ENCODE results near the gene PLPP3. TPM values are rescaled to one million over a fixed set of nuclear protein-coding genes. Genes with fewer than 3 reads are reported as not detected.

The PLPP3 gene
- polyA plus RNA-seq, 1 of the 3 experiments (the other 2 are of a cell fraction): 32.2 TPM

GRCh38 chr1:56510642-56511021 is 68.7 kb downstream of the PLPP3 start:
- Histone ChIP-seq H3F3A (replicated peaks; ENCODE audit: insufficient read depth) (no peaks in the 10 kb centered on the region), H3K36me3 (replicated peaks in 1 of 2; ENCODE audit: control insufficient read depth in 1 of 2, insufficient read depth in 2 of 2, low read length in 1 of 2) (peaks cover 16 to 90% of the 10 kb centered on the region in 2 experiments), H2AFZ (ENCODE audit: low read depth) (no peak overlapping the region), H3K9me3 (no peaks in the 10 kb centered on the region), H3K27ac (ENCODE audit: low read depth in 2 of 2, low read length in 1 of 2) (peak overlapping the region in 1 of 2 experiments; percentile 43; a peak in 2 of 4 replicates), H3K9ac (no peak overlapping the region), H3K4me1 (ENCODE audit: control insufficient read depth in 1 of 2, insufficient read depth in 2 of 2, low read depth in 1 of 2, low read length in 1 of 2) (peaks cover 0 to 59% of the 10 kb centered on the region in 2 experiments; a peak in 1 of 4 replicates), H3K79me2 (ENCODE audit: insufficient read depth) (no peaks in the 10 kb centered on the region), H3K4me3 (ENCODE audit: low read depth in 2 of 2, low read length in 1 of 2) (no peak overlapping the region), H3K27me3 (ENCODE audit: insufficient read depth) (no peaks in the 10 kb centered on the region), H4K20me1 (ENCODE audit: insufficient read depth) (no peaks in the 10 kb centered on the region), H3K9me2 (no peaks in the 10 kb centered on the region), H3K4me2 (no peak overlapping the region)
- ChIA-PET CTCF (no interaction called here), POLR2A (interaction anchor here (0.6 kb wide), 1 partner anchor 20 kb away, joined by 3 read pairs; no protein-coding TSS in a partner anchor)
- 64% methylated on average over 1 of the region's 1 CpG for WGBS (ENCODE audit: low lambda C conversion rate)
- TF ChIP-seq CHD2 (IDR thresholded peaks at IDR 0.05; ENCODE audit: low read length, partially characterized antibody): no peak
- TF ChIP-seq USF1 (IDR thresholded peaks at IDR 0.05; ENCODE audit: borderline replicate concordance, low read depth): no peak
- no peak for TF ChIP-seq GATA2 (CRISPR knock-in tag; IDR thresholded peaks at IDR 0.05)
- TF ChIP-seq PBX3 (IDR thresholded peaks at IDR 0.05): no peak
- TF ChIP-seq EZH2phosphoT487 (IDR thresholded peaks at IDR 0.05; ENCODE audit: borderline replicate concordance, low read depth): no peak
- no peak for TF ChIP-seq USF2 (IDR thresholded peaks at IDR 0.05; ENCODE audit: borderline replicate concordance, low read depth, low read length)
- TF ChIP-seq GABPA (IDR thresholded peaks at IDR 0.05; ENCODE audit: low read depth): no peak
- no peak for TF ChIP-seq SMC3 (IDR thresholded peaks at IDR 0.05; ENCODE audit: low read depth, low read length)
- TF ChIP-seq SIN3A (IDR thresholded peaks at IDR 0.05; ENCODE audit: borderline replicate concordance, low read depth, low read length): no peak
- TF ChIP-seq EP300 (IDR thresholded peaks at IDR 0.05; ENCODE audit: borderline replicate concordance in 1 of 2, low read depth in 1 of 2, low read length in 1 of 2): no peak
- no peak for TF ChIP-seq FOXJ3 (CRISPR knock-in tag; IDR thresholded peaks at IDR 0.05)
- no peak for TF ChIP-seq NRF1 (IDR thresholded peaks at IDR 0.05; ENCODE audit: low read depth, low read length)
- TF ChIP-seq TEAD4 (IDR thresholded peaks at IDR 0.05; ENCODE audit: borderline replicate concordance, insufficient read depth): no peak
- no peak for TF ChIP-seq ELF1 (IDR thresholded peaks at IDR 0.05)
- TF ChIP-seq JUND (IDR thresholded peaks at IDR 0.05): no peak
- TF ChIP-seq MXI1 (IDR thresholded peaks at IDR 0.05; ENCODE audit: low read depth, low read length): no peak
- no peak for TF ChIP-seq REST (IDR thresholded peaks at IDR 0.05; ENCODE audit: low read depth, low read length)
- TF ChIP-seq MAX (IDR thresholded peaks at IDR 0.05; ENCODE audit: low read depth): no peak
- no peak for TF ChIP-seq NFIC (IDR thresholded peaks at IDR 0.05; ENCODE audit: borderline replicate concordance)
- TF ChIP-seq RAD21 (IDR thresholded peaks at IDR 0.05; ENCODE audit: low read length): no peak
- DNase-seq: no peak

Data from SK-N-SH (cell line).